ENCODE results near the gene NMUR2.

NMUR2 gene
- total RNA-seq: 0 to 0.13 reads per million in 2 donors

- no peak for DNase-seq
Measured at GRCh38 chr5:152405145-152405544, at the start of gene NMUR2. Gene NMUR2 (minus strand): TSS chr5:152405279. CDS start chr5:152405113, 166 bp downstream.

- DNase-seq: no peak
Measured at GRCh38 chr5:152443935-152444334, 38.9 kb upstream of the NMUR2 start.

GRCh38 chr5:152439791-152440190, 34.7 kb upstream of the NMUR2 start:
- DNase-seq: no peak

GRCh38 chr5:152437866-152438265, 32.8 kb upstream of the NMUR2 start:
- no peak for DNase-seq

- DNase-seq: no peak
Measured at GRCh38 chr5:152427721-152428120, 22.6 kb upstream of the NMUR2 start.

- no peak for DNase-seq
Measured at GRCh38 chr5:152425083-152425482, 20.0 kb upstream of the NMUR2 start.

GRCh38 chr5:152424501-152424900, 19.4 kb upstream of the NMUR2 start:
- DNase-seq: no peak

- DNase-seq: no peak
Measured at GRCh38 chr5:152422081-152422480, 17.0 kb upstream of the NMUR2 start.

GRCh38 chr5:152412129-152412528, 7.0 kb upstream of the NMUR2 start:
- no peak for DNase-seq

GRCh38 chr5:152406082-152406481, 1.0 kb upstream of the NMUR2 start:
- no peak for DNase-seq

- DNase-seq: no peak
Measured at GRCh38 chr5:152404494-152404893, 585 bp downstream of the NMUR2 start.

- DNase-seq: no peak
Measured at GRCh38 chr5:152403046-152403445, 2.0 kb downstream of the NMUR2 start.

GRCh38 chr5:152400846-152401245, 4.2 kb downstream of the NMUR2 start:
- no peak for DNase-seq

- DNase-seq: peak in 1 of 5 experiments; percentile 54
Measured at GRCh38 chr5:152397581-152397980, 7.5 kb downstream of the NMUR2 start.

- no peak for DNase-seq
Measured at GRCh38 chr5:152393441-152393840, 11.6 kb downstream of the NMUR2 start.

GRCh38 chr5:152389208-152389849, 15.8 kb downstream of the NMUR2 start:
- no peak for DNase-seq

- no peak for DNase-seq
Measured at GRCh38 chr5:152388610-152389009, 16.5 kb downstream of the NMUR2 start.

- DNase-seq: no peak
Measured at GRCh38 chr5:152380415-152381123, 24.5 kb downstream of the NMUR2 start.

GRCh38 chr5:152379331-152379730, 25.7 kb downstream of the NMUR2 start:
- no peak for DNase-seq

- DNase-seq: no peak
Measured at GRCh38 chr5:152378730-152379129, 26.3 kb downstream of the NMUR2 start.

GRCh38 chr5:152376886-152377285, 28.2 kb downstream of the NMUR2 start:
- no peak for DNase-seq

GRCh38 chr5:152374711-152375275, 30.3 kb downstream of the NMUR2 start:
- DNase-seq: no peak

- DNase-seq: no peak
Measured at GRCh38 chr5:152372875-152373274, 32.2 kb downstream of the NMUR2 start.

GRCh38 chr5:152369298-152369697, 35.8 kb downstream of the NMUR2 start:
- DNase-seq: no peak
